CD4-positive, alpha-beta T cell treated with Interleukin-1 beta for 1 hour (primary cell): Measurements from ENCODE around the gene ST6GALNAC5.
"Not testable (repeated sequence)": the region's sequence is repeated elsewhere in the genome, so short reads cannot be mapped to it uniquely, and the experiment has no call there.

ENCODE experiments used
- DNase-seq, 2 donors: peaks; one replicate each; pipeline ENCODE4 v3.0.0-alpha.2; 2020 to 2022

ST6GALNAC5 gene

GRCh38 chr1:76868154-76868882 lies 1.0 kb downstream of the ST6GALNAC5 start:
- DNase-seq: no peak

- DNase-seq: no peak
Measured at GRCh38 chr1:76868916-76869315, 1.6 kb downstream of the ST6GALNAC5 start.

- no peak for DNase-seq
Measured at GRCh38 chr1:76870037-76870436, 2.8 kb downstream of the ST6GALNAC5 start.

GRCh38 chr1:76871355-76871974 lies 4.2 kb downstream of the ST6GALNAC5 start:
- no peak for DNase-seq

GRCh38 chr1:76872944-76873343 lies 5.7 kb downstream of the ST6GALNAC5 start:
- no peak for DNase-seq

- DNase-seq: no peak
Measured at GRCh38 chr1:76876655-76877395, 9.5 kb downstream of the ST6GALNAC5 start.

- DNase-seq: not testable (repeated sequence)
Measured at GRCh38 chr1:76879014-76879413, 11.7 kb downstream of the ST6GALNAC5 start.

GRCh38 chr1:76881762-76882161 lies 14.5 kb downstream of the ST6GALNAC5 start:
- DNase-seq: no peak

- DNase-seq: no peak
Measured at GRCh38 chr1:76891931-76892622, 24.8 kb downstream of the ST6GALNAC5 start.

GRCh38 chr1:76892675-76893074 lies 25.4 kb downstream of the ST6GALNAC5 start:
- no peak for DNase-seq

- DNase-seq: peak; percentile 17 to 36
Measured at GRCh38 chr1:76901158-76901767, 34.0 kb downstream of the ST6GALNAC5 start.

- no peak for DNase-seq
Measured at GRCh38 chr1:76905876-76906595, 38.8 kb downstream of the ST6GALNAC5 start.

GRCh38 chr1:76909311-76909710 lies 42.0 kb downstream of the ST6GALNAC5 start:
- DNase-seq: no peak

- no peak for DNase-seq
Measured at GRCh38 chr1:76919085-76919484, 51.8 kb downstream of the ST6GALNAC5 start.

- DNase-seq: no peak
Measured at GRCh38 chr1:76921590-76921989, 54.3 kb downstream of the ST6GALNAC5 start.

- DNase-seq: no peak
Measured at GRCh38 chr1:76925825-76926224, 58.5 kb downstream of the ST6GALNAC5 start.

- no peak for DNase-seq
Measured at GRCh38 chr1:76928522-76928921, 61.2 kb downstream of the ST6GALNAC5 start.

GRCh38 chr1:76929136-76929535 lies 61.9 kb downstream of the ST6GALNAC5 start:
- DNase-seq: no peak

- DNase-seq: no peak
Measured at GRCh38 chr1:76933847-76934815, 66.9 kb downstream of the ST6GALNAC5 start.

- DNase-seq: no peak
Measured at GRCh38 chr1:76938304-76938703, 71.0 kb downstream of the ST6GALNAC5 start.
